DND-41 (cell line): ENCODE measurements around the gene FNDC8.

Experiments used
- CTCF ChIP-seq: IDR thresholded peaks from 2 replicates; pipeline ENCODE4 v1.5.1; 2012; ENCODE audit warnings: borderline replicate concordance, low read length, moderate library complexity, mild to moderate bottlenecking; ENCODE audit not compliant: poor library complexity, severe bottlenecking; ENCODE audit errors: extremely low read depth
- EZH2 ChIP-seq: IDR thresholded peaks from 3 replicates; pipeline ENCODE4 v1.6.1; 2012; ENCODE audit warnings: borderline replicate concordance, low read depth, mild to moderate bottlenecking, moderate library complexity, low read length, inconsistent platforms; ENCODE audit not compliant: severe bottlenecking

- TF ChIP-seq CTCF (no peak), EZH2 (no peak)
These were observed 10.7 kb downstream of the FNDC8 start for GRCh38 chr17:35132099-35132498.
